22Rv1 (cell line): ENCODE measurements around the gene NQO2.
"Not testable (repeated sequence)": the region's sequence is repeated elsewhere in the genome, so short reads cannot be mapped to it uniquely, and the experiment has no call there.

Experiments used
- CTCF ChIP-seq: fragments of 450-650 bp; IDR thresholded peaks from 2 replicates; pipeline ENCODE4 v1.5.1; 2017; ENCODE audit warnings: mild to moderate bottlenecking
- ZFX ChIP-seq: fragments of 450-650 bp; IDR thresholded peaks from 2 replicates; pipeline ENCODE4 v1.6.1; 2017; ENCODE audit warnings: antibody characterized with exemption, borderline replicate concordance

- not testable (repeated sequence) for TF ChIP-seq CTCF, ZFX
These were observed 54.8 kb downstream of the NQO2 start for GRCh38 chr6:3054229-3055157.
